Caco-2 (cell line): Measurements from ENCODE around the gene DNAJC10. TPM values are rescaled to one million over a fixed set of nuclear protein-coding genes. Genes with fewer than 3 reads are reported as not detected.

ENCODE experiments used
- BruUV-seq: library from RNA; stranded (reverse); fragments of 400-500 nt; replicated peaks from 2 replicates; lab custom pipeline; 2021; lab: Mats Ljungman, UMichigan
- CTCF ChIA-PET: fragments of 300-600 bp; sonication (Branson Sonifier 250); formaldehyde crosslinking; loops from one replicate; lab custom pipeline; 2022; ENCODE audit warnings: antibody characterized with exemption; lab: Charles Lee
- POLR2A ChIA-PET: fragments of 300-600 bp; sonication (Branson Sonifier 250); formaldehyde crosslinking; loops from one replicate; lab custom pipeline; 2022; ENCODE audit warnings: antibody characterized with exemption; lab: Charles Lee
- DNase-seq, 2 experiments: peaks; one replicate each; pipeline versions ENCODE4 v3.0.0 to v3.0.0-alpha.2; 2020 to 2022
- H3K27me3 ChIP-seq: replicated peaks from 2 replicates; pipeline ENCODE4 v1.6.0; 2011; ENCODE audit warnings: low read length; ENCODE audit not compliant: control insufficient read depth, insufficient read depth
- H3K36me3 ChIP-seq: 2 replicates; pipeline ENCODE4 v1.5.1; 2011; ENCODE audit warnings: low read length; ENCODE audit not compliant: control insufficient read depth, insufficient read depth
- H3K4me1 ChIP-seq: fragments of 250-450 bp; sonication (Bioruptor Pico); 2 replicates; pipeline ENCODE4 v1.5.1; 2020; ENCODE audit warnings: mild to moderate bottlenecking
- H3K4me3 ChIP-seq: 2 replicates; pipeline ENCODE4 v1.5.1; 2011; ENCODE audit warnings: low read depth, mild to moderate bottlenecking, control low read depth, low read length
- H3K9me3 ChIP-seq: fragments of 250-450 bp; sonication (Bioruptor Pico); 2 replicates; pipeline ENCODE4 v1.5.1; 2020; ENCODE audit warnings: mild to moderate bottlenecking, moderate library complexity
- H3K27ac Mint-ChIP-seq: one replicate; pipeline ENCODE4 v1.8.0; 2022; ENCODE audit warnings: mixed read lengths; ENCODE audit not compliant: unreplicated experiment
- H3K27me3 Mint-ChIP-seq: one replicate; pipeline ENCODE4 v1.8.0; 2022; ENCODE audit warnings: mixed read lengths; ENCODE audit not compliant: insufficient read depth, unreplicated experiment
- H3K36me3 Mint-ChIP-seq: one replicate; pipeline ENCODE4 v1.8.0; 2022; ENCODE audit warnings: mild to moderate bottlenecking, mixed read lengths; ENCODE audit not compliant: insufficient read depth, unreplicated experiment
- H3K4me1 Mint-ChIP-seq: one replicate; pipeline ENCODE4 v1.8.0; 2022; ENCODE audit warnings: low read depth, mixed read lengths; ENCODE audit not compliant: unreplicated experiment
- H3K4me3 Mint-ChIP-seq: one replicate; pipeline ENCODE4 v1.8.0; 2022; ENCODE audit warnings: mild to moderate bottlenecking, moderate library complexity, mixed read lengths; ENCODE audit not compliant: unreplicated experiment
- H3K9me3 Mint-ChIP-seq: one replicate; pipeline ENCODE4 v1.8.0; 2022; ENCODE audit warnings: mixed read lengths; ENCODE audit not compliant: unreplicated experiment
- CTCF ChIP-seq, 2 experiments: fragments of 200-600 bp in 1 of 2; IDR thresholded peaks; 1 replicate in 1 of 2; 2 replicates in 1 of 2; pipeline versions ENCODE4 v1.5.1 to v1.8.0; 2011 to 2022; ENCODE audit warnings: antibody characterized with exemption in 1 of 2, control low read depth in 1 of 2, inconsistent platforms in 1 of 2, low read depth in 1 of 2, low read length in 1 of 2, mild to moderate bottlenecking in 1 of 2, moderate library complexity in 1 of 2; ENCODE audit not compliant: insufficient read depth in 1 of 2, severe bottlenecking in 1 of 2, unreplicated experiment in 1 of 2
- intact Hi-C: fragments of 100-400 bp; cut with micrococcal nuclease; formaldehyde crosslinking; loops from one replicate; pipeline ENCODE4 v1.10.0; 2022; ENCODE audit not compliant: unreplicated experiment
- total RNA-seq: library from RNA; stranded (reverse); gene quantifications from 2 replicates; pipeline ENCODE4 v1.2.3, GENCODE V29; 2022

DNAJC10 gene
- total RNA-seq, 1 experiment from 2014 or later: 109 TPM

- ChIA-PET POLR2A (no interaction called here), CTCF (no interaction called here)
- H3K9me3 ChIP-seq: no peaks in the 10 kb centered on the region
- no peak overlapping the region for H3K27ac Mint-ChIP-seq
- H3K4me3 ChIP-seq: no peak overlapping the region
- H3K4me1 ChIP-seq: no peaks in the 10 kb centered on the region
- H3K9me3 Mint-ChIP-seq: no peaks in the 10 kb centered on the region
- DNase-seq: no peak
- no peaks in the 10 kb centered on the region for H3K4me1 Mint-ChIP-seq
- no peaks in the 10 kb centered on the region for H3K36me3 Mint-ChIP-seq
- intact Hi-C loops: no loop called here
- no peaks in the 10 kb centered on the region for H3K36me3 ChIP-seq
- H3K4me3 Mint-ChIP-seq: no peak overlapping the region
- BruUV-seq: no TSS peak
- no peak for TF ChIP-seq CTCF (IDR thresholded peaks at IDR 0.05; ENCODE audit: insufficient read depth in 1 of 2, low read depth in 1 of 2, low read length in 1 of 2, severe bottlenecking in 1 of 2, unreplicated experiment in 1 of 2)
- no peaks in the 10 kb centered on the region; the same call in 1 of the 2 replicates for H3K27me3 ChIP-seq
- H3K27me3 Mint-ChIP-seq: peaks cover 10% of the 10 kb centered on the region
Measured at GRCh38 chr2:182694189-182694588, 21.9 kb upstream of the DNAJC10 start.

DNA sequence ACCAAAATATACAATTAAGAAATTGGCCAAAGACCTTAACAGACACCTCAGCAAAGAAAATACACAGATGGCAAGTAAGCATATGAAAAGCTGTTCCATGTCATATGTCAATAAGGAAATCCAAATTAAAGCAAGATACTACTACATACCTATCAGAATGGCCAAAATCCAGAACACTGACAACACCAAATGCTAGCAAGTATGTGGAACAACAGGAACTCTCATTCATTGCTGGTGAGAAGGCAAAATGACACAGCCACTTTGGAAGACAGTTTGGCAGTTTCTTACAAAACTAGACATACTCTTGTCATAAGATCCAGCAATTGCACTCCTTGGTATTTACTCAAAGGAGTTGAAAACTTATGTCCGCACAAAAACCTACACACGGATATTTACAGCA, 20.3 kb upstream of the DNAJC10 start:
- no peaks in the 10 kb centered on the region for H3K4me1 ChIP-seq
- H3K27me3 ChIP-seq: no peaks in the 10 kb centered on the region; the same call in 1 of the 2 replicates
- no peaks in the 10 kb centered on the region for H3K36me3 Mint-ChIP-seq
- no peak overlapping the region for H3K4me3 ChIP-seq
- H3K27me3 Mint-ChIP-seq: peaks cover 4% of the 10 kb centered on the region
- DNase-seq: no peak
- POLR2A ChIA-PET: no interaction called here
- no peaks in the 10 kb centered on the region for H3K4me1 Mint-ChIP-seq
- H3K4me3 Mint-ChIP-seq: no peak overlapping the region
- no TSS peak for BruUV-seq
- H3K27ac Mint-ChIP-seq: no peak overlapping the region
- no peaks in the 10 kb centered on the region for H3K9me3 ChIP-seq
- no peaks in the 10 kb centered on the region for H3K36me3 ChIP-seq
- CTCF ChIA-PET: no interaction called here
- intact Hi-C loops: no loop called here
- H3K9me3 Mint-ChIP-seq: no peaks in the 10 kb centered on the region
- TF ChIP-seq CTCF (IDR thresholded peaks at IDR 0.05; ENCODE audit: insufficient read depth in 1 of 2, low read depth in 1 of 2, low read length in 1 of 2, severe bottlenecking in 1 of 2, unreplicated experiment in 1 of 2): no peak

- no peak for TF ChIP-seq CTCF (IDR thresholded peaks at IDR 0.05; ENCODE audit: insufficient read depth in 1 of 2, low read depth in 1 of 2, low read length in 1 of 2, severe bottlenecking in 1 of 2, unreplicated experiment in 1 of 2)
- Mint-ChIP-seq H3K4me1 (no peaks in the 10 kb centered on the region), H3K27me3 (peaks cover 4% of the 10 kb centered on the region), H3K36me3 (no peaks in the 10 kb centered on the region), H3K9me3 (no peaks in the 10 kb centered on the region), H3K27ac (no peak overlapping the region), H3K4me3 (no peak overlapping the region)
- H3K36me3 ChIP-seq: no peaks in the 10 kb centered on the region
- H3K4me1 ChIP-seq: no peaks in the 10 kb centered on the region
- CTCF ChIA-PET: no interaction called here
- H3K4me3 ChIP-seq: no peak overlapping the region
- intact Hi-C loops: no loop called here
- BruUV-seq: no TSS peak
- DNase-seq: no peak
- H3K9me3 ChIP-seq: no peaks in the 10 kb centered on the region
- POLR2A ChIA-PET: no interaction called here
- no peaks in the 10 kb centered on the region; the same call in 1 of the 2 replicates for H3K27me3 ChIP-seq
Measured at GRCh38 chr2:182698671-182699070, 17.4 kb upstream of the DNAJC10 start.
